Fibroblast of lung (primary cell): ENCODE results near the gene GLMN. TPM values are rescaled to one million over a fixed set of nuclear protein-coding genes. Genes with fewer than 3 reads are reported as not detected.
A peak's percentile ranks its signal among the peaks of the same experiment; 100 is the strongest.
"Not testable (repeated sequence)": the region's sequence is repeated elsewhere in the genome, so short reads cannot be mapped to it uniquely, and the experiment has no call there.

Source experiments
- DNase-seq, 2 donors: peaks; one replicate each; pipeline versions ENCODE4 v3.0.0 to v3.0.0-alpha.2; 2010; ENCODE audit warnings: low read depth in 2 of 2
- H2AFZ ChIP-seq: 2 replicates; pipeline ENCODE4 v1.5.1; 2012; ENCODE audit warnings: low read length, control low read depth, inconsistent platforms
- H3K27ac ChIP-seq: 2 replicates; pipeline ENCODE4 v1.5.1; 2011; ENCODE audit warnings: low read length, control low read depth; ENCODE audit not compliant: insufficient read depth
- H3K27me3 ChIP-seq: 2 replicates; pipeline ENCODE4 v1.5.1; 2011; ENCODE audit warnings: mild to moderate bottlenecking, low read length; ENCODE audit not compliant: control insufficient read depth, insufficient read depth
- H3K36me3 ChIP-seq: 2 replicates; pipeline ENCODE4 v1.5.1; 2011; ENCODE audit warnings: low read length; ENCODE audit not compliant: control insufficient read depth, insufficient read depth
- H3K4me1 ChIP-seq: 2 replicates; pipeline ENCODE4 v1.5.1; 2011; ENCODE audit warnings: low read length; ENCODE audit not compliant: control insufficient read depth, insufficient read depth; ENCODE audit errors: extremely low read depth
- H3K4me2 ChIP-seq: 2 replicates; pipeline ENCODE4 v1.5.1; 2011; ENCODE audit warnings: low read length, control low read depth; ENCODE audit not compliant: insufficient read depth; ENCODE audit errors: extremely low read depth
- H3K4me3 ChIP-seq, 4 experiments: fragments of 200-600 bp in 1 of 4; sonication (generic) in 1 of 4; replicated peaks in 1 of 4; 2 replicates each; pipeline ENCODE4 v1.5.1; 2011 to 2016; ENCODE audit warnings: low read length in 4 of 4, low read depth in 3 of 4, mild to moderate bottlenecking in 3 of 4, control low read depth in 2 of 4, inconsistent platforms in 1 of 4, mixed read lengths in 1 of 4; ENCODE audit not compliant: insufficient read depth in 1 of 4; ENCODE audit errors: control extremely low read depth in 1 of 4
- H3K79me2 ChIP-seq: 2 replicates; pipeline ENCODE4 v1.5.1; 2012; ENCODE audit warnings: mild to moderate bottlenecking, low read length, inconsistent platforms; ENCODE audit not compliant: control insufficient read depth, insufficient read depth
- H3K9ac ChIP-seq: 2 replicates; pipeline ENCODE4 v1.5.1; 2011; ENCODE audit warnings: mild to moderate bottlenecking, low read length, control low read depth; ENCODE audit not compliant: insufficient read depth
- H3K9me3 ChIP-seq: 2 replicates; pipeline ENCODE4 v1.5.1; 2012; ENCODE audit warnings: low read depth, low read length; ENCODE audit not compliant: control insufficient read depth, insufficient read depth
- H4K20me1 ChIP-seq: 2 replicates; pipeline ENCODE4 v1.5.1; 2011; ENCODE audit warnings: low read length; ENCODE audit not compliant: control insufficient read depth, insufficient read depth; ENCODE audit errors: extremely low read depth
- CTCF ChIP-seq, 2 donors: IDR thresholded peaks in 1 of 2; conservative IDR thresholded peaks in 1 of 2; 1 replicate in 1 of 2; 2 replicates in 1 of 2; pipeline ENCODE4 v1.5.1; 2011 to 2012; ENCODE audit warnings: low read length in 2 of 2, control low read depth in 1 of 2, inconsistent platforms in 1 of 2, low read depth in 1 of 2, mild to moderate bottlenecking in 1 of 2
- EZH2 ChIP-seq: IDR thresholded peaks from 2 replicates; pipeline ENCODE4 v1.5.1; 2012; ENCODE audit warnings: low read length, control low read depth, mild to moderate bottlenecking; ENCODE audit errors: missing control alignments
- polyA plus RNA-seq, 2 donors: library from polyadenylated mRNA; depleted of rRNA in 1 of 2; stranded (reverse) in 1 of 2; unstranded in 1 of 2; fragments of >200 nt; gene quantifications; 2 replicates each; pipeline ENCODE4 v1.2.1, GENCODE V29; 2011 to 2012; ENCODE audit warnings: missing spikeins in 1 of 2
- total RNA-seq: library from RNA; depleted of rRNA; stranded (reverse); fragments of >200 nt; gene quantifications from 2 replicates; pipeline ENCODE4 v1.2.1, GENCODE V29; 2014

The GLMN gene
- total and polyA plus RNA-seq, 2 donors (not counting 1 experiment from before 2014, with no cell fraction given) = 7.8 to 9.1 TPM

GRCh38 chr1:92262516-92262915, 36.3 kb downstream of the GLMN start:
- H3K4me1 ChIP-seq = no peaks in the 10 kb centered on the region
- H3K9me3 ChIP-seq = no peaks in the 10 kb centered on the region
- DNase-seq = no peak
- H3K79me2 ChIP-seq = no peaks in the 10 kb centered on the region
- no peak overlapping the region for H3K4me2 ChIP-seq
- H3K27me3 ChIP-seq = no peaks in the 10 kb centered on the region
- H3K36me3 ChIP-seq = peaks cover 5% of the 10 kb centered on the region
- TF ChIP-seq CTCF (conservative IDR thresholded peaks at IDR 0.05 in 1 of 2, IDR thresholded peaks at IDR 0.05 in 1 of 2; ENCODE audit: low read depth in 1 of 2, low read length in 2 of 2) (no peak), EZH2 (no peak)
- no peak overlapping the region for H3K9ac ChIP-seq
- H4K20me1 ChIP-seq = no peaks in the 10 kb centered on the region
- no peak overlapping the region for H2AFZ ChIP-seq
- no peak overlapping the region for H3K4me3 ChIP-seq
- H3K27ac ChIP-seq = no peak overlapping the region

GRCh38 chr1:92259350-92259749, 39.4 kb downstream of the GLMN start:
- Histone ChIP-seq H2AFZ (no peak overlapping the region), H3K9ac (no peak overlapping the region), H3K27me3 (no peaks in the 10 kb centered on the region), H3K4me2 (no peak overlapping the region), H3K27ac (no peak overlapping the region), H3K9me3 (no peaks in the 10 kb centered on the region), H3K4me3 (no peak overlapping the region), H4K20me1 (no peaks in the 10 kb centered on the region), H3K36me3 (peaks cover 5% of the 10 kb centered on the region), H3K79me2 (no peaks in the 10 kb centered on the region), H3K4me1 (no peaks in the 10 kb centered on the region)
- no peak for TF ChIP-seq EZH2
- TF ChIP-seq CTCF (conservative IDR thresholded peaks at IDR 0.05 in 1 of 2, IDR thresholded peaks at IDR 0.05 in 1 of 2; ENCODE audit: low read depth in 1 of 2, low read length in 2 of 2) = no peak
- peak in 1 of 2 donors; percentile 16 for DNase-seq

- DNase-seq, H2AFZ ChIP-seq, H4K20me1 ChIP-seq, H3K4me2 ChIP-seq, H3K9me3 ChIP-seq, H3K27ac ChIP-seq, H3K9ac ChIP-seq, H3K27me3 ChIP-seq, H3K79me2 ChIP-seq, H3K36me3 ChIP-seq, H3K4me1 ChIP-seq, H3K4me3 ChIP-seq: not testable (repeated sequence)
These were observed 44.1 kb downstream of the GLMN start for GRCh38 chr1:92254714-92255113.
